GM21423 (cell line): Measurements from ENCODE around the gene NKAIN2.

Experiments
- ATAC-seq: cut with Tn5 transposase; IDR thresholded peaks from one replicate; pipeline ENCODE4 v1.9.1; 2021; ENCODE audit warnings: mild to moderate bottlenecking, moderate library complexity; ENCODE audit not compliant: unreplicated experiment

The NKAIN2 gene

DNA sequence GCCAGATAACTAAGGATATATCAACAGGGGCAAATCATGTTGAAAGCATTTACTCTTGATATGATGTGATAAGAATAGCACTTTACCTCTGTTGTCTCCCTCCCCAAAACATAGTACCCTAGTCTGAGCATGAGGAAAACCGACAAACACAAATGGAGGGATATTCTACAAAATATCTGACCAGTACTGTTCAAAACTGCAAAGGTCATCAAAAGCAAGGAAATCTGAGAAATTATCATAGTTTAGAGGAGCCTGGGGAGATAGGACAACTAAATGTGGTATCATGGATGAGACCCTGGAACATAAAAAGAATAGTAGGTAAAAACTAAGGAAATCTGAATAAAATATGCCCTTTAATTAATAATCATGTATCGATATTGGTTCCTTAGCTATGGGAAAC lies 675.2 kb downstream of the NKAIN2 start:
- ATAC-seq, result no peak

GRCh38 chr6:124479991-124480430 lies 676.3 kb downstream of the NKAIN2 start:
- ATAC-seq, result no peak

- ATAC-seq, result no peak
These were observed 678.4 kb downstream of the NKAIN2 start for GRCh38 chr6:124482071-124482491.

GRCh38 chr6:124487623-124488431 lies 684.2 kb downstream of the NKAIN2 start:
- ATAC-seq, result no peak

- ATAC-seq, result no peak
These were observed 686.5 kb downstream of the NKAIN2 start for GRCh38 chr6:124490122-124490521.

- ATAC-seq, result no peak
These were observed 689.6 kb downstream of the NKAIN2 start for GRCh38 chr6:124493259-124493658.

GRCh38 chr6:124494956-124495664 lies 691.4 kb downstream of the NKAIN2 start:
- ATAC-seq, result no peak

DNA sequence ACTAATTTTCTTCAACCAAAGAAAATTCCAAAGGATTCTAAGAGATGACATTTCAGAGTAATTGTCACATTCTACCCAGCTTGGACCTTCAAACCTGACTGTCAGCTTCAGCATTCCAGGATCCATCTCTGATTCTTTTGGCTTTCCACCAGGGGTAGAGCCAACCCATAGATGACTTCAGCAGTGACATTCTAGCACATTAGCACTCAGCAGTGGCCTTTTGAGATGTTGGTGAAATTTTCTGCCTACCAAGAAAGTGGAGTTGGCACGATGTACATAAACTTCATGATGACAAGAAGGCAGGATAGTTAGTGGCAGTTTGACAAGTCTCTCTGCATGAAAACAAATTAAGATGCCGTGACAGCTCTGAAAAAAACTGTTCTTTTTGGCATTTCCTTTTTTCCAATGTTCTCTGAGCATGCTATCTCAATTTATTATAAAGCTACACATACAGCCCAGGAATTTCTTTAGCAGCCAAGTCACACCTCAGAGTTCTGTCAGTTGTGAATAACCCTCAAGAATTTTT lies 692.1 kb downstream of the NKAIN2 start:
- no peak for ATAC-seq

DNA sequence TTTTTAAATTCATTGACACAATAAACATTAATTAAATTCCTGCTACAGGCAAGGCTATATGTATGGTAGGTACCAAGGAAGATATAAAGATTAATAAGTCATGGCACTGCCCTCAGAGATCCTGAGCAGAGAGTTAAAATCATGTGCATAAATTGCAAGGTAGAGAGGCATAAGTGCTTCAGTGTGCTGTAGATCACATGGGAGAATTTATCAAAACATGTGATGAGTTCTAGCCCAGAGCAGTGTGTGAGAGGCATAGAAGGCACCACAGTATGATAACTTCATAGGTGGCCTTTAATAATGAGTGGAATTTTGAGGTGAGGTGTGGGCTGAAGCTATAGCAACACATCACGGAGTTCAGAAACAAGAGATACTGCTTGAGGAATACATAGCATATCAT lies 692.7 kb downstream of the NKAIN2 start:
- no peak for ATAC-seq

DNA sequence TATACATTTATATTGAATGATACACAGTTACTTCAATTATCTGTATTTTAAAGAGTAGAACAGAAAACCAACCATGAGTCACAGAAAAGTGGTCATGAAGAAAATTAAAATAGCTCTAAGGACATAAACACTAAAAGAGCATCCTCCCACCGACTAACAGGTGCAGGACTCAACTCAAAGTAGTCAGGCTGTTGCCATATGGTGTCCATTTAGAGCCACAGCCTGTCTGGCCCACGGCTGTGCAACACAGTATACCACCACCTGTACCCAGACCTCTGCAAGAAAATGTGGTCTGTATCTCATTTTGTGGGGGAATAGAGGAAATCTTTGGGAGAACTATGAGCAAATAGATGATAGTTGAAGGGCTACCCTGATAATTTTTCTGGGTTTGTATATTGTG lies 708.8 kb downstream of the NKAIN2 start:
- ATAC-seq, result no peak

DNA sequence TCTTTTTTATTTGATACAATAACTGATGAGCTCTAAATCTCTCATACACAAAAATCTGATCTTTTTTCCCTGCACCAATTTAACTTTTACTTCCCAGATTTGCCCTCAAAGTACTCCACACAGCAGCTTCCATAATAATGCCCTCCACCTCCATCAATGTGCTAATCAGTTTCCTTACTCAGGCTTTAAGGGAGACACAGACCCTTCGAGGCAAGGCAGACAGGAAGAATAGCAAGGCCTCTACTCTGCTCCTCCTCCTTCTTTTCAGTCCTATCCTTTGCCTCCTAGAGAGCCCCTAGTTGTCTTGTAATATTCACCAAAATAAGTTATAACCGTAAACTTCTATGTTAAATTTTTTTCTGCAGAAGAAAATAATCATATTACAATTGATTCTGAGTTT lies 713.7 kb downstream of the NKAIN2 start:
- no peak for ATAC-seq

DNA sequence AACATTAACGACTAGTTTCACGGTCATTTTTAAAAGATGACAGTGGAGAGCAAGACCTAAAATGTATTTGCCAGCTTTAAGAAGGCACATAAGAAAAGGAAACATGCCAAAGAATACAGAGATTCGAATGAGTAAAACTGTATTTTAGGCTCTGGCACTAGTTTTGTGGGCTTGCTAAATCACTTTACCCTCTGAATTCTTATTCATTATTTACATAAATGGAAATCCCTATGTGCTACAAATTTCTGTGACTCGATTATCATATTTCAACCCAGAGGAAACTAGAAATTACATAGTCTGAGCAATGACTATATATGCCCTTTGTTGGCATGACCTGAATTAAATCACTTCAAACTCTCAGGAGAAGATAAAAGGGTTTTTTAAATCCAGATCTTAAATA lies 716.8 kb downstream of the NKAIN2 start:
- no peak for ATAC-seq

- no peak for ATAC-seq
These were observed 718.7 kb downstream of the NKAIN2 start for GRCh38 chr6:124522335-124522734.

GRCh38 chr6:124524491-124525200 lies 721.0 kb downstream of the NKAIN2 start:
- ATAC-seq, result no peak

GRCh38 chr6:124530926-124531325 lies 727.3 kb downstream of the NKAIN2 start:
- no peak for ATAC-seq

DNA sequence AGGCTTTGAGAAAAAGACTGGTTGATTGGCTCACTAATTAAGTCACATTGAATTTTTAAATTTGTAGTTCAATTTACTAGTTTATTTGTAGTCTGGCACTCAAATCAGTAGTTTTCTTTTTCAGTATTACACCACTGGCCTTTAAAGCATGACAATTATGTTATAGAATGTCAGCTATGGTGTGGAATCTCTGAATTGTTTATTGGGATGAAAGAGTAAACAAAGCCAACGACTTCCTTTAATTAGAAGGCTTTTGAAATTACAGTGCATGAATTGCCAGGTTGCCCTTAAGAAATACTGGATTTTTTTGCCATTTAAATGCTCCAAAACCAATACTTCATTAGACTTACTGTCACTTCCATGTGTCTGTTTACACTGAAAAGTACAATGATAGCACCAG lies 731.6 kb downstream of the NKAIN2 start:
- no peak for ATAC-seq

- ATAC-seq, result no peak
These were observed 732.1 kb downstream of the NKAIN2 start for GRCh38 chr6:124535746-124536145.

DNA sequence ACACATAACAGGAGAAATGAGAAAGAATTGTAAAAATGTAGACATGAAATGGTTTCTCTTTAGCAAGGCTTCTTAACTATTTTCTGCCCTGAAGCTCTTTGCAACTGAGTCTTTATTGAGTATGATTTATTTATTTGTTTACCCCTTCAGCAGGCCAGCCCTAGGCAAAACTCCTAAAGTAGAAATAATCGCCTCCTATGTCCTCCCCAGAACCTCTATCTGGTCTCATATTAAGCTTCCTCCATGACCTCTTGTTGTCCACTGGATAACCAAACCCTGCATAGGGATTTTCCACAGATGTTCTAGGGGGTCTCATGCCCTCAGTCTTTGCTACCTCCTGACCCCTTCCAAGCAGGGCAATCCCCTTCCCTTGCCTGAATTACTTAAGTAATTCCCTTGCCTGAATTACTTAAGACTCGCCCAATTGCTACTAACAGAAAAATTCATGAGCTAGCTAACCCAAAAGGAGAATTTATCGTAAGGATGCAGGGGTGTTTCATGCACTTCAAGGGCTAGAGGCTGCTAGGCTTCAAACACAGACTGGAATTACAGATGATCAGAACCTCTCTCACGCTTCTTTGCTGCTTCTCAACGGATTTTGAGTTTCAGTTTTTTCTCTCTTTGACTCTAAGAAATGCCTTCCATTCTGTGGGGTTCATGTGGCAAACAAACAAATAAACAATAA lies 732.6 kb downstream of the NKAIN2 start:
- no peak for ATAC-seq

GRCh38 chr6:124536842-124537191 lies 733.2 kb downstream of the NKAIN2 start:
- ATAC-seq, result no peak

DNA sequence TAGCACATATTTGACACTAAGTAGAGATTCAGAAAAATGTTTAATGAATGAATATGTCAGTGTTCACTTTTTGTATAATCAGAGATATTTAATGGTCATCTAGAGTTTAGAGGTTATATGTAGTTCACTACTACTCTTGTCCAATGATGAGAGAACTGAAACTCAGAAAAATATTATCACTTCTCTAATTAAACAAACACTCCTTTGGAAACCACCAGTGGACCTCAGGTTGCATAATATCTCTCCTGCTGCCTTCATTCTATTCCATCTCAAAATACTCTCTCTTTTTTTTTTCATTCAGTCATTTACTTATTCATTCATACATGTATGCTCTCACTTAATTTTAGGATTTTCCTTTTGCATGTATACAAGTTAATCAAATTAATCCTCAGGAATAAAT lies 735.4 kb downstream of the NKAIN2 start:
- ATAC-seq, result no peak

- ATAC-seq, result no peak
These were observed 737.9 kb downstream of the NKAIN2 start for GRCh38 chr6:124541573-124541972.
